DOHH2 (cell line): ENCODE measurements around the gene DENND5B.

Experiments
- CTCF ChIP-seq: fragments of 200-600 bp; sonication (generic); IDR thresholded peaks from one replicate; pipeline ENCODE4 v1.5.1; 2014; ENCODE audit warnings: antibody characterized with exemption, mild to moderate bottlenecking, low read depth, low read length; ENCODE audit not compliant: poor library complexity, severe bottlenecking
- EZH2phosphoT487 ChIP-seq: fragments of 200-600 bp; sonication (generic); IDR thresholded peaks from 2 replicates; pipeline ENCODE4 v1.6.1; 2017; ENCODE audit warnings: borderline replicate concordance, mild to moderate bottlenecking, antibody characterized with exemption, low read length, moderate library complexity, mixed read lengths

- TF ChIP-seq CTCF (no peak), EZH2phosphoT487 (no peak)
Measured at GRCh38 chr12:31371256-31371620, 219.7 kb downstream of the DENND5B start.
